M059J (cell line): ENCODE measurements around the gene TRAK1. TPM values are rescaled to one million over a fixed set of nuclear protein-coding genes. Genes with fewer than 3 reads are reported as not detected.
A peak's percentile ranks its signal among the peaks of the same experiment; 100 is the strongest.

ENCODE experiments used
- DNase-seq: peaks from one replicate; pipeline ENCODE4 v3.0.0-alpha.2; 2012; ENCODE audit warnings: low read depth
- total RNA-seq: library from RNA; depleted of rRNA; stranded (reverse); fragments of >200 nt; shearing (Covaris generic); gene quantifications from 2 replicates; pipeline ENCODE4 v1.2.3, GENCODE V29; 2014

TRAK1 gene
- total RNA-seq, 1 experiment from 2014 or later: 9.6 TPM

- no peak for DNase-seq
These were observed 66.7 kb downstream of the TRAK1 start for GRCh38 chr3:42157540-42158538.

- DNase-seq: no peak
These were observed 68.0 kb downstream of the TRAK1 start for GRCh38 chr3:42159147-42159546.

GRCh38 chr3:42159706-42160472 is 68.7 kb downstream of the TRAK1 start:
- DNase-seq: no peak

GRCh38 chr3:42161050-42161935 is 70.1 kb downstream of the TRAK1 start:
- peak; percentile 20 for DNase-seq

- DNase-seq: no peak
These were observed 71.3 kb downstream of the TRAK1 start for GRCh38 chr3:42162462-42162861.

- no peak for DNase-seq
These were observed 72.6 kb downstream of the TRAK1 start for GRCh38 chr3:42163622-42164244.

- DNase-seq: no peak
These were observed 73.5 kb downstream of the TRAK1 start for GRCh38 chr3:42164656-42165055.

- DNase-seq: no peak
These were observed 74.1 kb downstream of the TRAK1 start for GRCh38 chr3:42165211-42165610.

- DNase-seq: no peak
These were observed 75.1 kb downstream of the TRAK1 start for GRCh38 chr3:42166214-42166613.

GRCh38 chr3:42166662-42167300 is 75.6 kb downstream of the TRAK1 start:
- DNase-seq: no peak

- no peak for DNase-seq
These were observed 78.5 kb downstream of the TRAK1 start for GRCh38 chr3:42169579-42170120.

- no peak for DNase-seq
These were observed 81.0 kb downstream of the TRAK1 start for GRCh38 chr3:42172047-42172654.

GRCh38 chr3:42173307-42173706 is 82.2 kb downstream of the TRAK1 start:
- no peak for DNase-seq

GRCh38 chr3:42174679-42175385 is 83.7 kb downstream of the TRAK1 start:
- no peak for DNase-seq

GRCh38 chr3:42175386-42176240 is 84.5 kb downstream of the TRAK1 start:
- DNase-seq: no peak

- peak; percentile 49 for DNase-seq
These were observed 85.3 kb downstream of the TRAK1 start for GRCh38 chr3:42176242-42177034.

GRCh38 chr3:42177068-42177800 is 86.1 kb downstream of the TRAK1 start:
- DNase-seq: no peak
